Spinal cord (tissue), 10 donors: ENCODE measurements around the gene BRS3. TPM values are rescaled to one million over a fixed set of nuclear protein-coding genes. Genes with fewer than 3 reads are reported as not detected.

Experiments
- DNase-seq, 6 donors: peaks; one replicate each; pipeline versions ENCODE4 v3.0.0 to v3.0.0-alpha.2; 2013 to 2015; ENCODE audit warnings: low spot score in 6 of 6, low read depth in 4 of 6
- H3K27ac ChIP-seq: one replicate; pipeline ENCODE4 v1.5.1; 2013; ENCODE audit warnings: low read depth, low read length, control low read depth
- H3K27me3 ChIP-seq: one replicate; pipeline ENCODE4 v1.6.1; 2013; ENCODE audit warnings: low read length; ENCODE audit not compliant: control insufficient read depth, insufficient read depth
- H3K36me3 ChIP-seq: one replicate; pipeline ENCODE4 v1.6.1; 2013; ENCODE audit warnings: low read length; ENCODE audit not compliant: control insufficient read depth, insufficient read depth
- H3K4me1 ChIP-seq: one replicate; pipeline ENCODE4 v1.6.1; 2013; ENCODE audit warnings: low read length; ENCODE audit not compliant: control insufficient read depth, insufficient read depth
- H3K4me3 ChIP-seq: one replicate; pipeline ENCODE4 v1.5.1; 2013; ENCODE audit warnings: low read depth, low read length, control low read depth
- H3K9me3 ChIP-seq: one replicate; pipeline ENCODE4 v1.6.1; 2013; ENCODE audit warnings: low read length; ENCODE audit not compliant: control insufficient read depth, insufficient read depth
- WGBS: methylation state at CpG from one replicate; pipeline ENCODE4 v1.1.5; 2013; ENCODE audit warnings: missing lambda C conversion rate; ENCODE audit not compliant: insufficient coverage; 5-methylcytosine and 5-hydroxymethylcytosine counted together
- polyA plus RNA-seq, 2 donors: library from polyadenylated mRNA; unstranded; fragments of 120-200 nt; gene quantifications; one replicate each; pipeline ENCODE4 v1.2.1, GENCODE V29; 2013; ENCODE audit not compliant: insufficient read length in 2 of 2
- total RNA-seq, 2 donors: library from RNA; depleted of rRNA in 1 of 2; stranded (reverse); fragments of 120-200 nt in 1 of 2; fragments of >200 nt in 1 of 2; gene quantifications; one replicate each; pipeline versions ENCODE4 v1.2.3 to v1.2.4, GENCODE V29; 2013 to 2014
- donor health status: healthy.

Gene BRS3
- total and polyA plus RNA-seq, 4 donors = 0.11 to 0.51 (median 0.33) TPM

DNA sequence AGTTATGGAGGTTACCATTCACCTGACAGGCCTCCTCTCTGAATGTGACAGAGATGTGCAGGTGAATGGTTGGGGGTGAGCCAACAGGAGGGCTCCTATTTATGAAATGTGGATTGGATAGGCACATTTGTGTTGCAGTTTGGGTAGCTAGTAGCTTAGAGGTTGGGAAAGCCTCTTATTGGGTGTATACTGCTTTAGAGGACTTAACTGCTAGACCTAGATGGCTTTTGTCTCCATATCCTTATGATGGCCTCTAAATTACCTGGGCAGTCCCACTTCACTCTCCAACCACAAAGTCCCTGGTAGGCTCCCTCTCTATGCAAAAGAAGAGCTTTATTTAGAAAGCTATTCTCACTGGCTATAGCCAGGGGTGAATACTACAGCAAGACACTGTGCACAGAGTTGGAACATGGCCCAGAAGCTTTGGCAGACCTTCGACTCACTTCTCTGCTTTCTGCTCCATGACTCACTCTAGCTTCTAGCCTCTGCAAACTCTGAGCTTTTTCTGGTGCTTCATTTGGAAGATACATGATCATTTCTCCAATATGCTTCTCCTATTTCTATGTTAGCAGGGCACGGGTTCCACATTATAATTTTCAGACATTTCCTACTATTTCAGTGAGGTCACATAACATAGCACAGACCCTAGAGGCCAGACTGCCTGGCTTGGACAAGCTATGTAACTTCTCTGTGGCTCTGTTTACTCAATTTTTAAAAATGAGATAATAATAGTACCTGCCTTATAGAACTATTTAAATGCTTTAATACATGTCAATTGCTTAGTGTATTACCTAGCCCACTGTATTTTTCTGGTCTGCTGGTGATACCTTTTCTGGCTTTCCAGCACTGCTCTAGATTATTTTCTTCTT lies 38.2 kb downstream of the BRS3 start:
- H3K27ac ChIP-seq = no peak overlapping the region

DNA sequence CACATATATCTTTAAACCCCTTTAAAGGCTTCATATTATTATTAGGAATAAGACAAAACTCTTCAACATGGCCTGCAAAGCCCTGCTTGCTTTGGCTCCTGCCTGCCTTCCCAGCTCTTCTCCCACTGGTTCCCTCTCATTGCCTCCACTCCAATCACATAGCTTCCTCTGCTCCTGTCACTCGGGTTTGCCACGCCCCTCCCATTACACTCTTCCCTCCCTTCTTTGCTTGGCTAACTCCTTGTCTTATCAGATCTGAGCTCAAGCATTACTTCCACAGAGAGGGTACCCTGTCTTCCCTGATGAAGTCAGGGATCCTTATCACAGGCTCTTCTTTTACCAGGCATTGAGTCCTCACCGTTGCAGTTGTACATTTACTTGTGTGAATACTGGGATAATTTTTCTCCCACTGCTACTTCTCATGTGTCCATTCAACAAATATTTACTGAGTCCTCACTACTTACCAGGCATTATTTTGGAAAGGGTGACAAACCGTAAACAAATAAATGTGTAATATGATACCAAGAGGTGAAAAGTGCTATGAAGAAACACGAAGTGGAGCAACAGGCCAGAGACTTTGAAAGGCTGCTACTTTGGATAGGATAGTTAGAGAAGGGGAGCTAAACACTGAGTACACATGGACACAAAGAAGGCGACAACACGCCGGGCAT lies 41.0 kb downstream of the BRS3 start:
- no peaks in the 10 kb centered on the region for H3K4me1 ChIP-seq

More for the DNA sequence above, 38.2 kb downstream of the BRS3 start:
- peak; percentile 12 to 83 (median 47) for DNase-seq
- Histone ChIP-seq H3K9me3 (no peaks in the 10 kb centered on the region), H3K4me3 (no peak overlapping the region), H3K36me3 (no peaks in the 10 kb centered on the region), H3K4me1 (no peaks in the 10 kb centered on the region), H3K27me3 (peaks cover 3% of the 10 kb centered on the region)
- 43% methylated on average over 2 of the region's 2 CpGs for WGBS

DNA sequence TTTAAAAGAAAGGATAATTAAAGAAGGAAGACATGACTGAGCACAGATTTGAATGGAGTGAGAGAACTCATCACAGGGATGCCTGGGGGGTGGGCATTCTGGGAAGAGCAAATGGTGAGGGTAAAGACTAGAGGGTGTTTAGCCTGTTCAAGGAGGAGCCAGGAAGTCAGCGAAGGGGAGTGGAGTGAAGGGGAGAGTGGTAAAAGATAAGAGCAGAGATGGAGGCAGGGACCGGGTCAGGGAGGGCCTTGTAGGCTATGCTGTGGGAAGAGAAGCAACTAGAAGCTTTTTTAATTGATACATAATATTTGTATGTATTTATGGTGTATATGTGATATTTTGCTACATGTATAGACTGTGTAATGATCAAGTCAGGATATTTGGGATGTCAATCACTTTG lies 42.0 kb downstream of the BRS3 start:
- 40% methylated on average over 1 of the region's 2 CpGs for WGBS
- Histone ChIP-seq H3K36me3 (no peaks in the 10 kb centered on the region), H3K9me3 (no peaks in the 10 kb centered on the region), H3K4me3 (no peak overlapping the region), H3K4me1 (no peaks in the 10 kb centered on the region), H3K27ac (no peak overlapping the region), H3K27me3 (no peaks in the 10 kb centered on the region)
- no peak for DNase-seq

More for the DNA sequence above, 41.0 kb downstream of the BRS3 start:
- DNase-seq = no peak
- H3K27me3 ChIP-seq = no peaks in the 10 kb centered on the region
- H3K9me3 ChIP-seq = no peaks in the 10 kb centered on the region
- no peak overlapping the region for H3K27ac ChIP-seq
- H3K36me3 ChIP-seq = no peaks in the 10 kb centered on the region
- WGBS = 65% methylated on average over 7 of the region's 8 CpGs
- no peak overlapping the region for H3K4me3 ChIP-seq

DNA sequence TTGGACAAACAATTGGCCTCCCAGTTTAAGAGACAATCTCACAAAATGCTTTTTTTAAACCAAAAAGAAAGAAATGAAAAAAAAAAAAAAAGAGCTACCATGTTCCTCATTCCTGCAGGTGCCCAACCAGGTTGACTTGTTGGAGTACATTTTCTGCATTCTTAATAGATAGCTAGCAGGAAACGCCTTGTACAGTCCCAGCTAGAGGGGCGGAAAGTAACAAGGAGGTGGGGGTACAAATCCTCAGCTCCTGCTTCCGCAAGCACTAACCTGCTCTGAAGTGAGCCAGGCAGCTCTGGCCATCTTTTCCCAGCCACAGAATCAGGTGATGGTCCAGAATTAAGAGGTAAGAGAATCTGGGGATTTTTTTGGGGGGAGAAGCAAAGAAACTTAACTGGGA lies 44.2 kb downstream of the BRS3 start, which contains the start of gene VGLL1:
VGLL1 (plus strand) TSS at position 265 of the 400 bp plus-strand sequence. CDS start 3,806 bp downstream, outside the sequence.
- H3K27ac ChIP-seq = no peak within 1 kb of the TSS
- no peaks in the 10 kb centered on the region for H3K9me3 ChIP-seq
- DNase-seq = no peak
- no peaks in the 10 kb centered on the region for H3K27me3 ChIP-seq
- H3K36me3 ChIP-seq = no peaks in the 10 kb centered on the region
- WGBS = 76% methylated on average over 3 of the region's 3 CpGs
- H3K4me3 ChIP-seq = no peak within 1 kb of the TSS
- H3K4me1 ChIP-seq = no peaks in the 10 kb centered on the region

DNA sequence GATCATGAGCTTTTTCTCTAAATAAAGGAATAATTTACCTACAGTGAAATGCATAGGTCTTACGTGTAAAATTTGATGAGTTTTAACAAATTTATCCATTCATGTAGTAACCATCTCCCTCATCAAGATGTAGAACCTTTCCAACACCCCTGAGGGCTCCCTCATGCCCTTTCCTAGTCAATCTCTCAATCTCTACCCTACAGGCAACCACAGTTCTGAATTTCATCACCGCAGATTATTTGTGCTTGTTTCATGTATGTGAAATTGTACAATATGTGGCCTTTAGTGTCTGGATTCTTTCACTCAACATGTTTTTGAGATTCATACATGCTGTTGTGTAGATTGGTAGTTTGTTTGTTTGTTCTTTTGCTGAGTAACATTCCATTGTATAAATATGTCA lies 46.4 kb downstream of the BRS3 start:
- no CpG with 5 or more reads among the region's 2 CpGs for WGBS
- Histone ChIP-seq H3K36me3 (no peaks in the 10 kb centered on the region), H3K9me3 (no peaks in the 10 kb centered on the region), H3K27ac (no peak overlapping the region), H3K4me1 (no peaks in the 10 kb centered on the region), H3K27me3 (peaks cover 2% of the 10 kb centered on the region), H3K4me3 (no peak overlapping the region)
- DNase-seq = no peak

DNA sequence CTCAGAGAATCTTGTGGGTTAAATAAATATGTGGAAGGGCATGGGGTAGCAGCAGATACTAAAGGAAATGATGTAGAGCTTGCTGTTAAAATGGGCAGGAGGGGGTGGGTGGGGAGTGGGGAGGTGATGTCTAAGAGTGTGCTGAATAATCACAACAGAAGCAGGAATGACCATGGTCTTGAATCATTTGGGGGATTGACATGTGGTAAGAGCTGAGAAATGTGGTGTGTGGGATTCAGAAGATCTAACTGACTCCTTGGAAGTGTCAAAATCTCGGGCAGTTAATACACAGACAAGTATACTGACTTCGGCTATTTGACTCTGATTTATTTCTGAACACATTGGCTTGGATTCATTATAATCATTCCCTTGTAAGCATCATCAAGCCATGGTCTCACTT lies 51.1 kb downstream of the BRS3 start:
- Histone ChIP-seq H3K4me1 (no peaks in the 10 kb centered on the region), H3K36me3 (no peaks in the 10 kb centered on the region), H3K27me3 (peaks cover 9% of the 10 kb centered on the region), H3K27ac (no peak overlapping the region), H3K4me3 (no peak overlapping the region), H3K9me3 (no peaks in the 10 kb centered on the region)
- DNase-seq = no peak
- whole genome bisulfite sequencing = 57% methylated on average over 1 of the region's 2 CpGs

DNA sequence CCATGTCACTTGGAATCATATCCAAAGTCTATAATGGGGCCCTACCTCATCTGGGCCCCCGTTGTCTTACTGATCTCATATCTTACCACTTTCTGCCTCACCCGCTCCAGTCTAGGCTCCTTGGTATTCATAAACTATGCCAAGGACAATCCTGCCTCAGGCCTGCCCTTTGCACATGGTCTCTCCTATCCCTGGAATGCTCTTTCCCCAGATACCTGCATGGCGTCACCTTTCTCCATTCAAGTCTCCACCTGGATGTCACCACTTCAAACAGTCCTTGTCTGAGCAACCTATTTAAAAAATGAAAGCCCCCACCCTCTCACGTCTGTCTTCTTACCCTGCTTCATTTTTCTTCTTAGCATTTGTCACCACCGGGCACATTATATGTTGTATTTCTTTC lies 52.5 kb downstream of the BRS3 start:
- WGBS = 69% methylated on average over 5 of the region's 5 CpGs
- H3K27me3 ChIP-seq = peaks cover 13% of the 10 kb centered on the region

DNA sequence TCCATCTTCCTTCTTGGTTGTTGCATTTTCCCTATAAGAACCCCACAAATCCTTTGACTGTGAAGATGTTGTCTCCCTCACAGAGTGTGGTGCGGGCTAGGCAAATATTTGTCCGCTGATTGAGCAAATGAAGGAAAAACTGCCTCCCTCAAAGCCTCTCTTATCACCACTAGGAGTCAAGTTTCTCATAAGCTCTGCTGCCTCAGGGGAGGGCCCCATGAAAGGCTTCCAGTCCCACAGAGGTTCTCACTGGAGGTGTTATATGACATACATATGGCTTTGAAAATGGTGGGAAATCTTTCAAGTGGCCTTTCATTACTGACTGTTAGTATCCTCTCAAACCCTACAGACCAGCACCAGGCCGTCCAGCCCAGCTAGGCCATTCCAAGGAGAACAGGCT lies 53.5 kb downstream of the BRS3 start:
- Histone ChIP-seq H3K4me1 (no peaks in the 10 kb centered on the region), H3K27ac (no peak overlapping the region), H3K36me3 (no peaks in the 10 kb centered on the region), H3K27me3 (peaks cover 13% of the 10 kb centered on the region), H3K4me3 (no peak overlapping the region), H3K9me3 (no peaks in the 10 kb centered on the region)
- 82% methylated on average over 2 of the region's 3 CpGs for WGBS
- DNase-seq = peak in 1 of 6 donors; percentile 12

More for the DNA sequence above, 52.5 kb downstream of the BRS3 start:
- H3K27ac ChIP-seq = no peak overlapping the region
- H3K4me3 ChIP-seq = no peak overlapping the region
- H3K4me1 ChIP-seq = no peaks in the 10 kb centered on the region
- no peaks in the 10 kb centered on the region for H3K9me3 ChIP-seq
- no peaks in the 10 kb centered on the region for H3K36me3 ChIP-seq
- no peak for DNase-seq

DNA sequence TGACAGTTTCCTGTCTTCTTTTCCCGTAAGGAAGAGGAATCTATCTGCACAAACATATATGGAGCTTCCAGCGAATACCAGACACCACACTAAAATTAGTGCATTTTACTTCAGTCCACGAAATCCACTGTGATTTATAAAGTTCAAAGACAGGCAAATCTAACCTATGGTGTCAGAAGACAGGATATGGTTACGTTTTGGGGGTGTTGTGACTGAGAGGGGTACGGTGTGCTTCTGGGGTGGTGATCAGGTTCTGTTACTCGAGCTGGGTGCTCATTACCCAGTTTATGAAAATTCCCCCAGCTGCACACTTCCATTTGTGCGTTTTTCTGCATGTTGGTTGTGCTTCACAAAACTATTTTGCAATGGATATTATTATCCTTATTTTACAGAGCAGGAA lies 54.5 kb downstream of the BRS3 start:
- DNase-seq = no peak
- Histone ChIP-seq H3K9me3 (no peaks in the 10 kb centered on the region), H3K4me1 (no peaks in the 10 kb centered on the region), H3K36me3 (no peaks in the 10 kb centered on the region), H3K27ac (no peak overlapping the region), H3K27me3 (peaks cover 13% of the 10 kb centered on the region), H3K4me3 (no peak overlapping the region)
- no CpG with 5 or more reads among the region's 7 CpGs for WGBS
